ENCODE data around the gene FOXA3.

DNA sequence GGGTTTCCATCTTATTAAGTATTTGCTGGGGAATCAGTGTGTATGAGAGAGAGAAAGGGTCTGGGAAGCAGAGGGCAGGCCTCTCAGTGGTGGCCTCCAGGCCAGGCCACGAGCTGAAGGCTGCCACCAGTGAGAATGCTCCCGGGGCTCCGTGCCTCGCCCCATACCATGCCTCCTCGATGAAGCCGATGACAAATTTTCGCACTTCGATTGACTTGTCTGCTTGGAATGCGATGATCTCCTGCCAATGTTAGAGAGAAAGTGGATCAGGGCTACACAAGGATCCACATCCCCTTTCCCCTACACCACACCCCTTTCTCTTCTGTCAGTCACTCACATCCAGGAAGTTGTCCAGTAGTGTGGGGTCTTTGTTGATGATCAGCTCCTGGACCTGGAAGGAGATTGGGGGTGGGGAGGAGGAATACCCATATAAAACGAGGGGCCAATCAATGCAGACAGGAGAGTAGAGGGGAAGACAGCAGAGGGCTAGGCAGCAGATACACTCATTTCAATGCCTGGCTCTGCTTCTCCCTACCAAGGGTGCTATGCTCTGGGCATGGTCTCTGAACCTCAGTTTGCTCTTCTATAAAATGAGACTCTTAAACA, 11.9 kb upstream of the FOXA3 start:
- TF ChIP-seq, protein P1, sequence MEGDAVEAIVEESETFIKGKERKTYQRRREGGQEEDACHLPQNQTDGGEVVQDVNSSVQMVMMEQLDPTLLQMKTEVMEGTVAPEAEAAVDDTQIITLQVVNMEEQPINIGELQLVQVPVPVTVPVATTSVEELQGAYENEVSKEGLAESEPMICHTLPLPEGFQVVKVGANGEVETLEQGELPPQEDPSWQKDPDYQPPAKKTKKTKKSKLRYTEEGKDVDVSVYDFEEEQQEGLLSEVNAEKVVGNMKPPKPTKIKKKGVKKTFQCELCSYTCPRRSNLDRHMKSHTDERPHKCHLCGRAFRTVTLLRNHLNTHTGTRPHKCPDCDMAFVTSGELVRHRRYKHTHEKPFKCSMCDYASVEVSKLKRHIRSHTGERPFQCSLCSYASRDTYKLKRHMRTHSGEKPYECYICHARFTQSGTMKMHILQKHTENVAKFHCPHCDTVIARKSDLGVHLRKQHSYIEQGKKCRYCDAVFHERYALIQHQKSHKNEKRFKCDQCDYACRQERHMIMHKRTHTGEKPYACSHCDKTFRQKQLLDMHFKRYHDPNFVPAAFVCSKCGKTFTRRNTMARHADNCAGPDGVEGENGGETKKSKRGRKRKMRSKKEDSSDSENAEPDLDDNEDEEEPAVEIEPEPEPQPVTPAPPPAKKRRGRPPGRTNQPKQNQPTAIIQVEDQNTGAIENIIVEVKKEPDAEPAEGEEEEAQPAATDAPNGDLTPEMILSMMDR (IDR thresholded peaks at IDR 0.05), result no peak
- no peak for TF ChIP-seq POLR2A (IDR thresholded peaks at IDR 0.05)
